Measurements from ENCODE around the gene CCDC146.
"Not testable (repeated sequence)": the region's sequence is repeated elsewhere in the genome, so short reads cannot be mapped to it uniquely, and the experiment has no call there.

The CCDC146 gene

GRCh38 chr7:77112719-77113306 lies 9.6 kb upstream of the CCDC146 start:
- peak; percentile 5 for DNase-seq (ENCODE audit: low read depth)
- TF ChIP-seq, protein P1, sequence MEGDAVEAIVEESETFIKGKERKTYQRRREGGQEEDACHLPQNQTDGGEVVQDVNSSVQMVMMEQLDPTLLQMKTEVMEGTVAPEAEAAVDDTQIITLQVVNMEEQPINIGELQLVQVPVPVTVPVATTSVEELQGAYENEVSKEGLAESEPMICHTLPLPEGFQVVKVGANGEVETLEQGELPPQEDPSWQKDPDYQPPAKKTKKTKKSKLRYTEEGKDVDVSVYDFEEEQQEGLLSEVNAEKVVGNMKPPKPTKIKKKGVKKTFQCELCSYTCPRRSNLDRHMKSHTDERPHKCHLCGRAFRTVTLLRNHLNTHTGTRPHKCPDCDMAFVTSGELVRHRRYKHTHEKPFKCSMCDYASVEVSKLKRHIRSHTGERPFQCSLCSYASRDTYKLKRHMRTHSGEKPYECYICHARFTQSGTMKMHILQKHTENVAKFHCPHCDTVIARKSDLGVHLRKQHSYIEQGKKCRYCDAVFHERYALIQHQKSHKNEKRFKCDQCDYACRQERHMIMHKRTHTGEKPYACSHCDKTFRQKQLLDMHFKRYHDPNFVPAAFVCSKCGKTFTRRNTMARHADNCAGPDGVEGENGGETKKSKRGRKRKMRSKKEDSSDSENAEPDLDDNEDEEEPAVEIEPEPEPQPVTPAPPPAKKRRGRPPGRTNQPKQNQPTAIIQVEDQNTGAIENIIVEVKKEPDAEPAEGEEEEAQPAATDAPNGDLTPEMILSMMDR (IDR thresholded peaks at IDR 0.05; ENCODE audit: insufficient read depth, low read depth, low read length, missing control alignments) = peak; percentile 17
- H3K4me3 ChIP-seq (ENCODE audit: low read length) = not testable (repeated sequence)

DNA sequence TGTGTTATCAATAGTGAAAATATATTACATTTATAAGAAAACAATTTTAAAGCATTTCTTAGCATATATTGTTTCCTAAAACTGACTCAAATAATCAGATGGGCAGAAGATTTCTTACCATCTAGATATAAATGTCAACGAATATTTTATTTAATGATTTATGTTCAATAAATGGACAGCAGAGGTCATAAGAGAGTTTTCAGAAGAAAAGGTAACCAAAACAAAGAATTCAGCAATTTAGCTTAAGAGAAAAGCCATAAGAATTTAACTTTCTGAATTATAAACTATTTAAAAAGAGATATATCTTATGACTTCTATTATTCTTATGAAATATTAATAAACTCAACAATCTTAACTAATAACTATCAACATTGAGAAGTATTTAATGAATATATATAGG lies 3.1 kb downstream of the CCDC146 start:
- not testable (repeated sequence) for H3K4me3 ChIP-seq (ENCODE audit: low read length); DNase-seq (ENCODE audit: low read depth)

DNA sequence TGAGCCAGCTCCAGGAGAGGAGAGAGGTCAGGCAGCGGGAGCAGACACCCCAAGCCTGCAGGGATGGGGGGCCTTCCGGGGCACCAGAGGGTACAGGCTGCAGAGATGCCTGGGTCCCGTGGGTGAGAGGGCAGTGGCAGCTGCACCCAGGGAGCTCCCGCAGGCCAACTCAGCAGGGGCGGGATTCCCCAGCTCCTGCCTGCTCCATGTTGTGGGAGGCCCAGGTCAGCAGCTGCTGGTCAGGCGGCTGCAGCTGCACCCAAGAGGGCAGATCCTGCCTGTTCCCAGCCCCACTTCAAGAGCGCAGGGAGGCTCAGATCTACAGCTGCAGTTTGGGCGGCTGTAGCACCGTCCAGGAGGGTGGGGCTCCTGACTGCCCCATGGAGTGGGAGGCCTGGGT lies 4.6 kb downstream of the CCDC146 start:
- not testable (repeated sequence) for H3K4me3 ChIP-seq (ENCODE audit: low read length); DNase-seq (ENCODE audit: low read depth)

DNA sequence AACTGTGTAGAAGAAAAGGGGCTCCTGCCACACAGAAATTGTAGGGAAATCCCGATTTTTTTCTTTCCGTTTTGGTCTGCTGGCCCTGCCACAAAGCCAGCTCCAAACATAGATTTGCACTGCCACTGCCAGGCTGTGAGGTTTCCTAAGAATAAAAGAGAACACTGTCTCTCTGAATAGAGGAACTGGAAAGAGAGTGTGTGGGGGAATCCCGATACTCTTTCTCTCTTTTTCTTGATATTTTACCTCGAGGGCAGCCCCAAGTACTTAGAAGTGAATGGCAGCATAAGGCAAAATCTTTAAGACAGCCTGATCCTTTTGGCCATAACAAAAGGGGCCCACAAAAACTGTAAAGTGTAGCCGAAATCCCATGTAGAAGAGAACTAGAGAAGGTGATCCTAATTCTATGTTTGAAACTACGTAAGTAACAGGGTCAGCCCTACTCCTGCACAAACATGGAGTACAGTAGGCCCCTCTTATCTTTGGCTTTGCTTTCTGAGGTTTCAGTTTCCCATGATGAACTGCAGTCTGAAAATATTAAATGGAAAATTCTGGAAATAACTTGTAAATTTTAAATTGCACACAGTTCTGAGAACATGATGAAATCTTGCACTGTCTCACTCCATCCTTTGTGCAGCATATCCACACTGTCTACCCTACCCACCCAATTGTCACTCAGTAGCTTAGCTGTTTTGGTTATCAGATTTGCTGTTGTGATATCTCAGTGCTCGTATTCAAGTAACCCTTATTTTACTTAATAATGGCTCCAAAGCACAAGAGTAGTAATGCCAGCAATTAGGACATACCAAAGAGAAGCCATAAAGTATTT lies 6.4 kb downstream of the CCDC146 start:
- not testable (repeated sequence) for DNase-seq (ENCODE audit: low read depth); H3K4me3 ChIP-seq (ENCODE audit: low read length)

DNA sequence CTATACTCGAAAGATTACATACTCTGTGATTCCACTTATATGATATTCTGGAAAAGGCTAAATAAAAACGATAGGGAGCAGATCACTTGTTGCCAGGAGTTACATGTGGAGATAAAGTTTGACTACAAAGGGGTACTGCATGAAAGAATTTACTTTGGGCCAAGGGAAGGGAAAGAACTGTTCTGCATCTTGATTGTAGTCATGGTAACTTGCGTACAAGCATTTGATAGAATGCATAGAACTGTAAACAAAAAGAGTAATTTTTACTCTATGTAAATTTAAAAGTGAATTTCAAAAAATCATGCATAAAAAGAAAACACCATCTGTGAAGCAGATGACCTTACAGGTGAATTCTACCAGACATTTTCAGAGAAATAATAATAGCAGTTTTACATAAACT lies 9.4 kb downstream of the CCDC146 start:
- not testable (repeated sequence) for DNase-seq (ENCODE audit: low read depth); H3K4me3 ChIP-seq (ENCODE audit: low read length)

GRCh38 chr7:77138668-77139067 lies 16.3 kb downstream of the CCDC146 start:
- H3K4me3 ChIP-seq (ENCODE audit: low read length); DNase-seq (ENCODE audit: low read depth): not testable (repeated sequence)

DNA sequence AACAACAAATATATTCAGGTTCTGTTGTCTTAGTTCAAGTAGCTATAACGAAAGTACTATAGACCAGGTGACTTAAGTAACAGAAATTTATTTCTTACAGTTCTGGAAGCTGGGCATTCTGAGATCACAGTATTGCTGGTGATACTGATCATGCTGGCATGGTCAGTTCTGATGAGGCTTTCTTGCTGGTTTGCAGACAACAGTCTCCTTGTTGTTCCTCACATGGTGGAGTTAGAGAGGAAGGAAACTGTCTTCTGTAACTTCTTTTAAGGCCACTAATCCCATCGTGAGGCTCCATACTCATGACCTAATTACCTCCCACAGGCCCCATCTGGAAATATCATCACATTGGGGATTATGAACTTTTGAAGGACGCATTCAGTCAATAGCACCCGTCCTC lies 17.9 kb downstream of the CCDC146 start:
- H3K4me3 ChIP-seq (ENCODE audit: low read length) = not testable (repeated sequence)

DNA sequence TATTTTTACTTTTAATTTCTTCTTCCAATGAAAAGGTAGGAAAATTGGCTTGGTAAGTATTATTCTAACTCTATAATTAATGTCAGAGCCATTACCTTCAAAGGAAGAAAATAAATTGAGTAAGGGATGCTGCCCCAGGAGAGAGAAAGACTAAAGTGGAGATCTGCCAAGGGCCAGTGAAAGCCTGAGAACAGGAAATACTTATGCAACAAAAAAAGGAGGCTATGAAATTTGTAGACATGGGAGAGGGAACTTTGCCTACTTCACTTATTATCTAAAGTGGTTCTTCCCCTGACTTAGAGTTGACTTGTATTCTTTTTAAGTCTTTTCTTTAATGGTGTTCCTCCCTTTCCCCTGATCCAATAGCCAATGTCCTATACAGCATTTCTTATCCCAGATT lies 29.8 kb downstream of the CCDC146 start:
- DNase-seq (ENCODE audit: low read depth); H3K4me3 ChIP-seq (ENCODE audit: low read length): not testable (repeated sequence)

More for the DNA sequence above, 17.9 kb downstream of the CCDC146 start:
- DNase-seq (ENCODE audit: low read depth) = not testable (repeated sequence)

- TF ChIP-seq, protein P1 (IDR thresholded peaks at IDR 0.05; ENCODE audit: insufficient read depth, low read depth, low read length, missing control alignments) = peak; percentile 23
- DNase-seq (ENCODE audit: low read depth) = peak; percentile 66
These were observed 32.6 kb downstream of the CCDC146 start for GRCh38 chr7:77154917-77155464.

DNA sequence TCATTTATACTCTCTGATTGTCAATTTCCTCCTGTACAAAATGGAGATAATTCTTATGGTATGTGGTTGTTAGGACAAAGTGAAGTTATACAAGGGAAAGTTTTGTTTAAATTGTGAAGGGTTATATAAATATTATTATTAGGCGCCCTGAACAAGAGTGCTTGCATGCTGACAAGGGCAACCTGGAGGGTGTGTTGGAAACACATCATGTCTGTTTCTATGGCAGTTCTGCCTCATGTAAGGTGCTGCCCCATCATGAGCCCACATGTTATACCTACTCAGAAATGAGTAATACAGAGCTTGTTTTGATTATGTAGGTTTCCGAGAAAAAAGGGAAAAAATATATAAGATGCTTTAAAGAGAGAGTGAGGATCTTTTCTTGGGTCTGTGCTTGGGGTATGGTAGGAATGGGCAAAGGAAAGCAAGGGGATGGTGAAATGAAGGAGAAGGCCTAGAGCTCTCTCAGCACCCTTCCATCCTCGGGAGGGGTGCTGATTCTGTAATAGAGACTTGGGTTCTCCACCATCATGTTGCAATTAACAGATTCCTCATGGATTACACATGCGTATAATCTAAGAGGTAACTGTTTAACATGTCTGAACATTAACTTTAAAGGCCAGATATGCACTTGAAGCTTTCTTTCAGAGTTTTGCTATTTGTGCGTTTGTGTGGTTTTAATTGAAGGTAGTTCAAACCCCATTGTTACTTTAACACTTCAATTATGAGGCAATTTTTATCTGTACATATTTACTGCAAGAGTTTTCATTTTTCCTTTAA lies 33.4 kb downstream of the CCDC146 start:
- peak; percentile 79 for DNase-seq (ENCODE audit: low read depth)
- not testable (repeated sequence) for H3K4me3 ChIP-seq (ENCODE audit: low read length)

More at GRCh38 chr7:77154917-77155464, 32.6 kb downstream of the CCDC146 start:
- H3K4me3 ChIP-seq (ENCODE audit: low read length) = not testable (repeated sequence)

- not testable (repeated sequence) for H3K4me3 ChIP-seq (ENCODE audit: low read length); DNase-seq (ENCODE audit: low read depth)
These were observed 34.6 kb downstream of the CCDC146 start for GRCh38 chr7:77157034-77157433.

Measured in epithelial cell of esophagus (primary cell).